Tibial nerve (tissue), 4 donors: Measurements from ENCODE around the gene FAM107B. TPM values are rescaled to one million over a fixed set of nuclear protein-coding genes. Genes with fewer than 3 reads are reported as not detected.

Source experiments
- DNase-seq, 2 donors: peaks; one replicate each; pipeline ENCODE4 v3.0.0-alpha.2; 2019; ENCODE audit warnings: low spot score in 2 of 2
- H3K27ac ChIP-seq, 4 donors: fragments of 200-600 bp; sonication (generic) in 3 of 4; one replicate each; pipeline ENCODE4 v1.5.1; 2017 to 2019; ENCODE audit warnings: mild to moderate bottlenecking in 1 of 4
- H3K27me3 ChIP-seq, 2 donors: fragments of 200-600 bp; sonication (generic) in 1 of 2; one replicate each; pipeline versions ENCODE4 v1.5.1 to v1.6.0; 2017 to 2019
- H3K36me3 ChIP-seq, 3 donors: fragments of 200-600 bp; sonication (generic); one replicate each; pipeline ENCODE4 v1.5.1; 2018 to 2019
- H3K4me1 ChIP-seq, 4 donors: fragments of 200-600 bp; sonication (generic) in 3 of 4; one replicate each; pipeline ENCODE4 v1.5.1; 2017 to 2019
- H3K4me3 ChIP-seq, 4 donors: fragments of 200-600 bp; sonication (generic) in 3 of 4; one replicate each; pipeline ENCODE4 v1.5.1; 2017 to 2019; ENCODE audit warnings: mild to moderate bottlenecking in 1 of 4, moderate library complexity in 1 of 4
- H3K9me3 ChIP-seq, 4 donors: fragments of 200-600 bp; sonication (generic) in 3 of 4; one replicate each; pipeline ENCODE4 v1.5.1; 2017 to 2019
- EP300 ChIP-seq, 2 donors: sonication (generic); formaldehyde crosslinking; IDR thresholded peaks; one replicate each; pipeline ENCODE4 v1.6.1; 2017; ENCODE audit warnings: antibody characterized with exemption in 2 of 2, mild to moderate bottlenecking in 1 of 2
- POLR2A ChIP-seq, 2 donors: fragments of 450-650 bp; IDR thresholded peaks; one replicate each; pipeline ENCODE4 v1.6.1; 2017; ENCODE audit warnings: antibody characterized with exemption in 2 of 2, mild to moderate bottlenecking in 2 of 2, moderate library complexity in 2 of 2
- WGBS, 2 donors: methylation state at CpG; one replicate each; pipeline ENCODE4 v1.1.5; 2018; 5-methylcytosine and 5-hydroxymethylcytosine counted together
- total RNA-seq, 4 donors: library from RNA; depleted of rRNA; stranded (reverse); fragments of >200 nt; gene quantifications; one replicate each; pipeline ENCODE4 v1.1.0, GENCODE V29; 2016
- TF ChIP-seq, protein P1 (sequence below), 5 experiments: fragments of 200-600 bp in 3 of 5; fragments of 450-650 bp in 2 of 5; sonication (generic) in 3 of 5; IDR thresholded peaks; one replicate each; pipeline ENCODE4 v1.5.1; 2016 to 2019; ENCODE audit warnings: antibody characterized with exemption in 5 of 5, mild to moderate bottlenecking in 3 of 5, moderate library complexity in 2 of 5

The FAM107B gene
- total RNA-seq, 4 donors from 2014 or later, result 9.8 to 26.7 (median 16.9) TPM

DNA sequence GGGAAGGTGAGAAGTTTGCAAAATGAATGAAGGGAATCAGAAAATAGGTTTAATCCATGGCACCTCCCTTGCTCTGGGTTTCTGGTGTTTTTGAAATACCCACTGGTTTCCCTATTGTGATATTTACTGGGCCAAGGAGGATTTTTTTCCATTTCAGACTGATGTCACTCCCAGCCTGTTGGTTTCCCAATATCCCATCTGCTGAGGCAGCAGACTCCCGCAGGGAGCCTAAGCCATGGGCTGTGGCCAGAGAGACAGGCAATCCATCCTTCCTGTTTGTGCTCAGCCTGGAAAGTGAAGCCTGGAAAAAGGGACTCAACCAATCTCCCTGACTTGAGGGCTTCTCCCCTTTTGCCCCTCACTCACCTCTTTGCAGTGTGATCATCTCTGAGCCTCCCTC lies 22.8 kb downstream of the FAM107B start:
- peak; percentile 44 to 67 for DNase-seq
- WGBS, 2 donors, result 27 to 31% methylated on average over 1 of the region's 1 CpG

DNA sequence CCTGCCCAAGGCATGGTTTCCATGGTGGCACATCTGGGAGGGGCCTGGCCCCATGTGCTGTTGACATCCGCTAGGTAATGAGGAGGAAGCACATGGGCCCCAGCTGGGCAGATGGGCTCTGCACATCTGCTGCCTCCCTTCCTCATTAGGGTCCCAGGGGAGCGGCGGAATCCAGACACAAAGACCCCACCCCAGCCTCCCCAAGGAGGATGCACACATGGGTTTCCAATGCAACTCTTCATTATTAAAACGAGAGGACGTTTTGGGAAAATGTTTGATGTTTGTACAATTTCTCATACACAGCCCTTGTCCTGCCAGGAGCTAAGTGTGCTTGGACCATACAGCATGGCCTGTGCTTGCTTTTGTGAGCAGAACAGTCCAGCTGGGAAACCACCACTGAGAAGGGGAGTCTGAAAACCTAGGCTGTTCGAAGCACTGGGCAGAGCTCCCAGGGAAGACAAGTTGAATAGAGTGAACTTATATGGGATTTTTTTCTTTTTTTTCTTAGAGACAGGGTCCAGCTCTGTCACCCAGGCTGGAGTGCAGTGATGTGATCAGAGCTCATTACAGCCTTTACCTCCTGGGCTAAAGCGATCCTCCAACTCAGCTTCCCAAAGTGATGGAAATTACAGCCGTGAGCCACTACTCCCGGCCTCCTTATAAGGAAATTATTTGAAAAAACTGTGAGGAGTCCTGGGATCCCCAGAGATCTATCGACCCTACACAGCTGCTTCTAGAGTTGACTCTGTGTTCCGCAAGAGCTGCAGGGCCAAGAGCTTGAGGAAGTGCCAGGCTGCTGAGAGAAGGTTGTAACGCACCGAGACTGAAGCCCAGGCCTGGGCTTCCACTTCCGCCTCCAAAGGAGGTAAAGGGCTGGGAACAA lies 23.4 kb downstream of the FAM107B start:
- H3K4me3 ChIP-seq, result no peak overlapping the region
- peak in 1 of 2 donors; percentile 59 for DNase-seq
- TF ChIP-seq, protein P1, sequence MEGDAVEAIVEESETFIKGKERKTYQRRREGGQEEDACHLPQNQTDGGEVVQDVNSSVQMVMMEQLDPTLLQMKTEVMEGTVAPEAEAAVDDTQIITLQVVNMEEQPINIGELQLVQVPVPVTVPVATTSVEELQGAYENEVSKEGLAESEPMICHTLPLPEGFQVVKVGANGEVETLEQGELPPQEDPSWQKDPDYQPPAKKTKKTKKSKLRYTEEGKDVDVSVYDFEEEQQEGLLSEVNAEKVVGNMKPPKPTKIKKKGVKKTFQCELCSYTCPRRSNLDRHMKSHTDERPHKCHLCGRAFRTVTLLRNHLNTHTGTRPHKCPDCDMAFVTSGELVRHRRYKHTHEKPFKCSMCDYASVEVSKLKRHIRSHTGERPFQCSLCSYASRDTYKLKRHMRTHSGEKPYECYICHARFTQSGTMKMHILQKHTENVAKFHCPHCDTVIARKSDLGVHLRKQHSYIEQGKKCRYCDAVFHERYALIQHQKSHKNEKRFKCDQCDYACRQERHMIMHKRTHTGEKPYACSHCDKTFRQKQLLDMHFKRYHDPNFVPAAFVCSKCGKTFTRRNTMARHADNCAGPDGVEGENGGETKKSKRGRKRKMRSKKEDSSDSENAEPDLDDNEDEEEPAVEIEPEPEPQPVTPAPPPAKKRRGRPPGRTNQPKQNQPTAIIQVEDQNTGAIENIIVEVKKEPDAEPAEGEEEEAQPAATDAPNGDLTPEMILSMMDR (IDR thresholded peaks at IDR 0.05), result no peak
- TF ChIP-seq POLR2A (IDR thresholded peaks at IDR 0.05) (no peak), EP300 (IDR thresholded peaks at IDR 0.05) (no peak)

More for the DNA sequence above, 22.8 kb downstream of the FAM107B start:
- Histone ChIP-seq H3K4me1 (peaks cover 0 to 33% (median 32%) of the 10 kb centered on the region in 4 donors), H3K9me3 (no peaks in the 10 kb centered on the region), H3K36me3 (no peaks in the 10 kb centered on the region), H3K27ac (peak overlapping the region; percentile 31 to 79 (median 67)), H3K27me3 (no peaks in the 10 kb centered on the region), H3K4me3 (no peak overlapping the region)
- TF ChIP-seq EP300 (IDR thresholded peaks at IDR 0.05), result peak in 1 of 2 donors; percentile 74
- no peak for TF ChIP-seq POLR2A (IDR thresholded peaks at IDR 0.05)
- TF ChIP-seq, protein P1 (IDR thresholded peaks at IDR 0.05), result no peak

DNA sequence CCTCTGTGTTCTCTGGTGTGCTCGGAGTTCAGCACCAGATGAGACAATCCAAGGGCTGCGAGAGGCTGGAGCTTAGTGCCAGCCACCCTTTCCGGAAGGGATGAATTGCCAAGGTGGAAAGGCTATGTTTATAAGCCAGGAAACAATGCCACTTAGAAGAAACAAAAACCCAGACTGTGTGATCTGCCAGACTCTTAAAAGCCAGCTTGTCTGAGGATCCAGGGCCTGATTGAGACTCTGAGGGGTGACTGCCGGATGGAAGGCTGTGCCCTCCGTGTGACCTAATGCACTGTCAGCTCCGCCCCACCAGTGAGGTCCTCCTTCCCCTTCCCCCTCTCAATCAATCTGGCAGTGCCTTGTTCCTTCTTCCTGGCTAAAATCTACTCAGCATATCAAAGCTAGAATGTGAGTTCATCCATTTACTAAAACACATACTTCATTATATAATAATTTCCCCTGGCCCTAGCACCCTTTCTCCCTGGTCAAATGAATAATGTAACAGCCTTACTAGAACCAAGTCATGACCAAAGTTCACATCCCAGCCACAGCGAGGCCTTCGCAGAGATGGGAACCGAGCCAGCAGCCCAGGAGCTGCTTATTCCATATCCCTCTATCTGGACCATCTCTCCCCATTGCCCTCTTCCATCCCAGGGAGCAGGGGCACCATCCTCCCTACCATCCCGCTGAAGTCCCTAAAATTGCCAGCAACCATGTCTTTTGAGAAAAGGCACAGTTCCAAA lies 25.5 kb downstream of the FAM107B start:
- TF ChIP-seq, protein P1 (IDR thresholded peaks at IDR 0.05), result no peak
- no peak for TF ChIP-seq POLR2A (IDR thresholded peaks at IDR 0.05)
- no peak for TF ChIP-seq EP300 (IDR thresholded peaks at IDR 0.05)
- 33 to 37% methylated on average over 10 of the region's 10 CpGs for WGBS, 2 donors
- no peak overlapping the region for H3K4me3 ChIP-seq
- H3K27me3 ChIP-seq, result no peaks in the 10 kb centered on the region
- peak overlapping the region in 2 of 4 donors; percentile 53 to 72 for H3K27ac ChIP-seq
- H3K9me3 ChIP-seq, result no peaks in the 10 kb centered on the region
- H3K4me1 ChIP-seq, result peaks cover 0 to 33% (median 32%) of the 10 kb centered on the region in 4 donors
- DNase-seq, result no peak
- H3K36me3 ChIP-seq, result no peaks in the 10 kb centered on the region

More for the DNA sequence above, 23.4 kb downstream of the FAM107B start:
- Histone ChIP-seq H3K27ac (peak overlapping the region; percentile 31 to 79 (median 67)), H3K36me3 (no peaks in the 10 kb centered on the region), H3K9me3 (no peaks in the 10 kb centered on the region), H3K27me3 (no peaks in the 10 kb centered on the region), H3K4me1 (peaks cover 0 to 33% (median 32%) of the 10 kb centered on the region in 4 donors)
- WGBS, 2 donors, result 53 to 66% methylated on average over 14 of the region's 14 CpGs

GRCh38 chr10:14748441-14748840 lies 26.3 kb downstream of the FAM107B start:
- no peak overlapping the region for H3K4me3 ChIP-seq
- H3K27me3 ChIP-seq, result no peaks in the 10 kb centered on the region
- no peaks in the 10 kb centered on the region for H3K36me3 ChIP-seq
- no peak for TF ChIP-seq POLR2A (IDR thresholded peaks at IDR 0.05)
- TF ChIP-seq, protein P1 (IDR thresholded peaks at IDR 0.05), result no peak
- TF ChIP-seq EP300 (IDR thresholded peaks at IDR 0.05), result no peak
- WGBS, 2 donors, result 22 to 27% methylated on average over 3 of the region's 3 CpGs
- DNase-seq, result no peak
- no peaks in the 10 kb centered on the region for H3K9me3 ChIP-seq
- peaks cover 0 to 33% (median 32%) of the 10 kb centered on the region in 4 donors for H3K4me1 ChIP-seq
- H3K27ac ChIP-seq, result peak overlapping the region in 2 of 4 donors; percentile 53 to 72
